Measurements from ENCODE around the gene SDC1. TPM values are rescaled to one million over a fixed set of nuclear protein-coding genes. Genes with fewer than 3 reads are reported as not detected.

The SDC1 gene
- total RNA-seq, 1 experiment from 2014 or later = 117 TPM

DNA sequence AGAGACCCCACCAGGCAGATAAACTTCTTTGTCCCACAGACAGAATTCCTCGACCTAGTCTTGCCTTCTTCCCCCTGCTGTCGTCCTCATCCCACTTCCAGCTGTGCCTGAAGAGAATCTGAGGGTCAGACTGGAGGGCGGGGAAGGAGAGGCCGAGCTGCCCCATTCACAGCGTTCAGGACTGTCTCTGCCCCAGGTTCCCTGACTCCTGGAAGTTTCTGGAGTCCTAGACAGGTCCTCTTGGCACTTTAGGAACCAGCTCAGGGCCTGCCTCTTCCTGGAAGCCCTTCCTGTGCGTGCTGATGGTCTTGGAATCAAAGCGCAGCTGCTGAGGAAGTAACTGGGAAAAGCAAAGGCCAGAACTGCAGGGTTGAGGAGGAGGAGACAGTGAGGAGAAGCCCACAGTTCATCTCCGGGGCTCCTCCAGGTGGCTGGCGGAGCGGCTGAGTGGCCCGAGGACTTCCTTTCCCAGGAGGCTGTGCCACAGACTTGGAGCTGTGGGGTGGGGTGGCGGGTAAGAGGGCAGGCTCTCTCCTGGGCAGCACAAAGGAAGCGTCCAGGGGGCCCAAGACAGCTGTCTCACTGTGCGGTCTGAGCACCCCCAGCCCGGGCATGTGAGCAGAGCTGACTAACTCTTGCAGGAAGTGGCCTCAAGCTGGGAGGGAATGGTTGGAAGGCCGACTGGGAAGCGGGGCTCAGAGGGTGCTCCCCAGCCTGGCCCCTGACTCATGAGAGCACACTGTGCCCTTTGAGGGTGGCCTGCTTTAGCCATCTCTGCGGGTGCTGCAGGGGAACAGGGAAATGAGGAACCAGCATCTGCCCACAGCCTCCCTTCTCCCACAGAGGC lies 39.5 kb downstream of the SDC1 start:
- Histone ChIP-seq H3K27me3 (replicated peaks) (no peaks in the 10 kb centered on the region), H3K27ac (peak overlapping the region; percentile 87), H3K4me1 (replicated peaks) (peaks cover 50% of the 10 kb centered on the region), H3K36me3 (no peaks in the 10 kb centered on the region), H3K4me3 (no peak overlapping the region), H3K9me3 (replicated peaks) (no peaks in the 10 kb centered on the region)
- DNase-seq (ENCODE audit: low read depth in 1 of 2, low spot score in 2 of 2) = peak; percentile 92 to 96

DNA sequence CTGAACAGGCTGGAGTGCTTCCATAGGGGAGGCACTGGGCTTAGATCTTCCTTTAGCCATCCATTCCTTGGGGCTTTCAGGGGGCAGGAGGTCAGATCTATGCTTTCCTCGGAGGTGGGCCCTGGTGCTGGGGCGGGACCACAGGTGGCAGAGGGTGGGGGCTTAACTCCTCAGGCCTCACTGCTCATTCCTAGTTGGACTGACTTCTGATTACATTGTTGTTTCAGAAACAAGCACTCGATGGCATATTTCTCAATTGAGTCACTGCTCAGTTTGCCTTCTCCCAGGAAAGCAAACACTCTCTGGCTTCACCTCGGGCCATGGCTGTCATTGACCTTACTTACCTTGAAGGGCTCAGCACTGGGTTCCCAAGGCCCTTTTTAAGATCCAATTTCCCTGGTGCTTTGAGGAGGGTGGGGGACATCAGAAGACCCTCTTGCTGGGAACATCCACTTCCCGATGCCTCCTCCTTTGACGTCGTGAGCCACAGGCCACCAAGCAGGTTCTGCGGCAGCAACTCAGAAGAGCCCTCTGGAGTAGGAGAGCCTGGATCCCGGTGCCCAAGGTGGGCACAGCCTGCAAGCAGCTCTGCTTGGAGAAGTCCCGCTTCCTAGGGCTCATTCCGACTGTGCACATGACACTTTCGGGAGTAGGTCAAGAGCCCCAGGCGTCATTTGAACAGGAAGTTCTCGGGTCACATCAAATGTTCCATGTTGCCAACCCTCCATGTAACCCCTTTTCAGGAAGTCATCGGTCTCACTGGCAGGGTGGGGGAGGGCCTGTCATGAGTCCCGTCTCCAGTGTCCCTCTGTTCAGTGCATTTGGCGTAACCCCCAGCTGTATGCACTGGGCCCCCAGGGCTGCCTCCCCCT lies 40.6 kb downstream of the SDC1 start:
- Histone ChIP-seq H3K4me3 (no peak overlapping the region), H3K9me3 (replicated peaks) (no peaks in the 10 kb centered on the region), H3K36me3 (no peaks in the 10 kb centered on the region), H3K27ac (peak overlapping the region; percentile 87), H3K27me3 (replicated peaks) (no peaks in the 10 kb centered on the region), H3K4me1 (replicated peaks) (peaks cover 50% of the 10 kb centered on the region)
- DNase-seq (ENCODE audit: low read depth in 1 of 2, low spot score in 2 of 2) = peak; percentile 74 to 79

DNA sequence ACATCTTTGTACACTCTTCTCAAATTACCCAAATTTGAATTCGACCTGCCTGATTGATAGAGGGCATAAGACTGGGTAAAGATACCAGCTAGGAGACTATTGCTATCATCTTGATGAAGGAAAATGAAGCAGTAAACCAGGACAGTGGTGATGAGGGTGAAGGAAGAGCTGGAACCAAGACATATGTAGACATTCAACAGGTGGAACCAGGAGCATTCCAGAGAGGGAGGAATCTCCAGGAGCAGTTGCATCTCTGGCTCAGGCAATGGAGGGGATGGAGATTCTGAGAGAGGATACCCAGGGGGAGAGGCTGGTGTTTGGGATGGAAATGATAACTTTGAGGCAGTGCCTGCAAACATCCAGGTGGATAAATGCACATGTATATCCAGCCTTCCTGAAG lies 41.6 kb downstream of the SDC1 start:
- H3K36me3 ChIP-seq = no peaks in the 10 kb centered on the region
- H3K9me3 ChIP-seq (replicated peaks) = no peaks in the 10 kb centered on the region
- H3K27ac ChIP-seq = 0 out of 2 replicates have a peak overlapping the region, but pooled peaks have one; percentile 87
- no peak overlapping the region for H3K4me3 ChIP-seq
- DNase-seq (ENCODE audit: low read depth in 1 of 2, low spot score in 2 of 2) = no peak
- no peaks in the 10 kb centered on the region for H3K27me3 ChIP-seq (replicated peaks)
- H3K4me1 ChIP-seq (replicated peaks) = peaks cover 50% of the 10 kb centered on the region

DNA sequence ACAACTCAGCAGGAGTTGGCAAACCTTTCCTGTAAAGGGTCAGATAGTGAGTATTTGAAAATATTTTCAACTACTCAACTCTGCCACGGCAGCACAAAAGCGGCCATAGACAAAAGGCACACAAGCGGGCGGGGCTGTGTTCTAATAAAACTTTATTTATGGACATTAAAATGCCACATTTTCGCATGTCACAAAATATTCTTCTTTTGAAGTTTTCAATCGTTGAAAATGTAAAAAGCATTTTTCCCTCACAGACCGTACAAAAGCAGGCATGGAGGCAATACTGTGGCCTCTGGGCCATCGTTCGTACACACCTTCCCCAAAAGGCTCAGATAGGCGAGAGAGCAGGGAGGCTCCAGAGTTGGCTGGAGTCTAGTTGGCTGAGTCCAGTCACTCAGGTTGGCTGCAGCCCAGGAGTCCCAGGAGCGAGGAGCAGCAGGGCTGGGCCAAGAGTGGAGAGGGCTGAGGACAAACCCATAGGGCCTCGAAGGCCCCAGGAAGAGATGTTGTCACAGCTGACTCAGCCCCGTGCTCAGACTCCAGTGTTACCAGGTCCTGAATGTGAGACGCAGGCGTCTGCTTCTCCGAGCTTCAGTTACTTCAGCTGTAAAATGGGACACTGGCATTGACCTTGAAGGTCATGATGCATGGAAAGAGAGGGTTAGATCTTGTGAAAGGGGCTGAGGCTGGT lies 42.5 kb downstream of the SDC1 start:
- Histone ChIP-seq H3K36me3 (no peaks in the 10 kb centered on the region), H3K27ac (no peak overlapping the region), H3K27me3 (replicated peaks) (no peaks in the 10 kb centered on the region), H3K4me3 (no peak overlapping the region), H3K9me3 (replicated peaks) (no peaks in the 10 kb centered on the region), H3K4me1 (replicated peaks) (peaks cover 50% of the 10 kb centered on the region)
- DNase-seq (ENCODE audit: low read depth in 1 of 2, low spot score in 2 of 2) = peak; percentile 28 to 71

DNA sequence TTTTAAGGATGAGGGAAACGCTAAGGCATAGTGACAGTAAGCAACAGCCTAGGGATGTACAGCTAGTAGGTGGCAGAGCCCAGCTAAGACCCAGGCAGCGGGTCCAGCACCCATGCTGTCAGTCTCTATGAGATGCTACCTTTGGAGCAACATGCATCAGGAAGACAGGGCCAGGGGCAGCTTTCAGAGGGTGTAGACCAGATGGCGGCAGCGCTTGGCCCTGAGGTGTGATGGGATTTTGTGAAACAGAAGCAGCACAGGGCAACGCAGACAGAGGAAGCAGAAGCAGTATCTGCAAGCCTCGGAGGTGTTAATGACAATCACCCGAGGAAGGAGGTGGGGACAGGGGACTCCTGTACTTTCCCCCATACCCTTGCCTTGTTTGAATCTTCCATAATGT lies 43.2 kb downstream of the SDC1 start:
- H3K4me3 ChIP-seq = no peak overlapping the region
- H3K36me3 ChIP-seq = no peaks in the 10 kb centered on the region
- no peak for DNase-seq (ENCODE audit: low read depth in 1 of 2, low spot score in 2 of 2)
- no peaks in the 10 kb centered on the region for H3K9me3 ChIP-seq (replicated peaks)
- H3K27ac ChIP-seq = no peak overlapping the region
- no peaks in the 10 kb centered on the region for H3K27me3 ChIP-seq (replicated peaks)
- H3K4me1 ChIP-seq (replicated peaks) = peaks cover 45% of the 10 kb centered on the region

- Histone ChIP-seq H3K27ac (no peak overlapping the region), H3K36me3 (no peaks in the 10 kb centered on the region), H3K27me3 (replicated peaks) (no peaks in the 10 kb centered on the region), H3K4me3 (no peak overlapping the region), H3K4me1 (replicated peaks) (peaks cover 37% of the 10 kb centered on the region), H3K9me3 (replicated peaks) (no peaks in the 10 kb centered on the region)
- no peak for DNase-seq (ENCODE audit: low read depth in 1 of 2, low spot score in 2 of 2)
Measured at GRCh38 chr2:20180676-20181648, 44.0 kb downstream of the SDC1 start.

DNA sequence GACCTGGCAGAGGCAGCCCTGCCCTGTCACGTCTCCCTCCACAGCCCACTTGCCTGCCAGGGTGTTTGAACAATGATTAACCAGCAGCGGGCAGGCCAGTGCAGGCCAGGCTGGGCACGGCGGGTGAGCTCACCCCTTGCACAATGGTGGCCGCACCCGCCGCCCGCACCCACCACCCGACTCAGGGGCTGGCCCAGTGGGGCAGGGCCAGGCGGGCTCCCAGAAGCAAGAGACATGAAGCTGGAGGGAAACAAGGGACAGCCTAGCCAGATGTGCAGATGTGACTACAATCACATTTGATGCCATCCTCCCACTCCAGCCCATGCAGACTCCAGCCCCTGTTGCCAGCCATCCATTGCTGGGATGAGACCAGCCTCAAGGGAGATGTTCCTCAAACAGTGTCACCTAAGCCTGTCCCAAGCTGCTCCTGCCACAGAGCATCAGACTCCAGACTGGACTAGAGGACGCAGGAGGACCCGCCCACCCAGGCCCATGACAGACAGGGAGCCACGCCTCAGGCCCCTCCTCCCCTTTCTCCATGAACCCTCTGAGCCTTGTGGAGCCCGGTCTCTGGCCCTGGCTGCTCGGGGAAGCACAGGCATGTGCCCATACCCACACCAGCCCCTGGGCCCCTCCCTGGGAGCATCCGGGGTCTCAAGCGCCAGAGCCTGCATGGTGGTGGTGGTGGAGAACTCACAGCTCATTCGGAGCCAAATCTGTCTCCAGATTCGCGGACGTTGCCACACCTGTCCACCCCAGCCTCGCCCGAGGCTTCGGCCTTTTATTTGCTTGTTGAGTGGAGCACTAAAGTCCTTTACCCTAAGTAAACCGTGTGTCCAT lies 45.0 kb downstream of the SDC1 start:
- Histone ChIP-seq H3K9me3 (replicated peaks) (no peaks in the 10 kb centered on the region), H3K27me3 (replicated peaks) (no peaks in the 10 kb centered on the region), H3K4me1 (replicated peaks) (peaks cover 28% of the 10 kb centered on the region), H3K36me3 (no peaks in the 10 kb centered on the region), H3K4me3 (no peak overlapping the region), H3K27ac (no peak overlapping the region)
- no peak for DNase-seq (ENCODE audit: low read depth in 1 of 2, low spot score in 2 of 2)

DNA sequence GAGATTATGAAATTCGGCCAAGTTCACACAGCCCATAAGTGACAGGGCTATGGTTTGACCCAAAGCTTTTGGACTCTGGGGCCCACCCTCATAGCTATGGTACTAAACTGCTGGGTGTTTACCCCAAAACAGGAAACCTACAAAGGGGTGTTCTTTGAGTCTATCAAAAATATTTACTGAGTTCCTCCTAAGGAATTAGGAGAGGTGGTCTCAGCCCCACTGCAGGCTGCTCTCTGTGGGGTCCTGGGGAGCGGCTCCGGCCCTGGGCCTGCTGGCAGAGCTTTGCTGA lies 45.5 kb downstream of the SDC1 start:
- no peak overlapping the region for H3K27ac ChIP-seq
- H3K27me3 ChIP-seq (replicated peaks) = no peaks in the 10 kb centered on the region
- H3K9me3 ChIP-seq (replicated peaks) = no peaks in the 10 kb centered on the region
- H3K4me3 ChIP-seq = no peak overlapping the region
- no peak for DNase-seq (ENCODE audit: low read depth in 1 of 2, low spot score in 2 of 2)
- H3K4me1 ChIP-seq (replicated peaks) = peaks cover 22% of the 10 kb centered on the region
- no peaks in the 10 kb centered on the region for H3K36me3 ChIP-seq

- DNase-seq (ENCODE audit: low read depth in 1 of 2, low spot score in 2 of 2) = no peak
- Histone ChIP-seq H3K36me3 (no peaks in the 10 kb centered on the region), H3K9me3 (replicated peaks) (no peaks in the 10 kb centered on the region), H3K4me3 (no peak overlapping the region), H3K27ac (no peak overlapping the region), H3K27me3 (replicated peaks) (no peaks in the 10 kb centered on the region), H3K4me1 (replicated peaks) (peaks cover 16% of the 10 kb centered on the region)
Measured at GRCh38 chr2:20178666-20179465, 46.1 kb downstream of the SDC1 start.

GRCh38 chr2:20178249-20178607 lies 46.7 kb downstream of the SDC1 start:
- no peak for DNase-seq (ENCODE audit: low read depth in 1 of 2, low spot score in 2 of 2)
- no peak overlapping the region for H3K4me3 ChIP-seq
- H3K9me3 ChIP-seq (replicated peaks) = no peaks in the 10 kb centered on the region
- peaks cover 10% of the 10 kb centered on the region for H3K4me1 ChIP-seq (replicated peaks)
- no peaks in the 10 kb centered on the region for H3K27me3 ChIP-seq (replicated peaks)
- no peak overlapping the region for H3K27ac ChIP-seq
- no peaks in the 10 kb centered on the region for H3K36me3 ChIP-seq

- Histone ChIP-seq H3K27me3 (replicated peaks) (no peaks in the 10 kb centered on the region), H3K4me3 (no peak overlapping the region), H3K9me3 (replicated peaks) (no peaks in the 10 kb centered on the region), H3K4me1 (replicated peaks) (peaks cover 5% of the 10 kb centered on the region), H3K36me3 (no peaks in the 10 kb centered on the region), H3K27ac (no peak overlapping the region)
- no peak for DNase-seq (ENCODE audit: low read depth in 1 of 2, low spot score in 2 of 2)
Measured at GRCh38 chr2:20177556-20178248, 47.2 kb downstream of the SDC1 start.
